ENCODE data around the gene CBX5. TPM values are rescaled to one million over a fixed set of nuclear protein-coding genes. Genes with fewer than 3 reads are reported as not detected.

The CBX5 gene
- total and polyA plus RNA-seq, 7 donors: 3.0 to 30.7 (median 18.6) TPM

DNA sequence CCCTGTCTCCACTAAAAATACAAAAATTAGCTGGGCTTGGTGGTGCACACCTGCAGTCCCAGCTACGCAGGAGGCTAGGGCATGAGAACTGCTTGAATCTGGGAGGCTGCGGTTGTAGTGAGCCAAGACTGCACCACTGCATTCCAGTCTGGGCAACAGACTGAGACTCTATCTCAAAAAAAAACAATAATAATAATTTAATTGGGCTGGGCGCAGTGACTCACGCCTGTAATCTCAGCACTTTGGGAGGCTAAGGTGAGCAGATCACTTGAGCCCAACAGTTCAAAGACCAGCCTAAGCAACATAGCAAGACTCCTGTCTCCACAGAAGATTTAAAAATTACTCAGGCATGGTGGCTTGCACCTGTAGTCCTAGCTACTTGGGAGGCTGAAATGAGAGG, 26.7 kb downstream of the CBX5 start:
- WGBS, 2 donors: 77 to 94% methylated on average over 4 of the region's 4 CpGs

DNA sequence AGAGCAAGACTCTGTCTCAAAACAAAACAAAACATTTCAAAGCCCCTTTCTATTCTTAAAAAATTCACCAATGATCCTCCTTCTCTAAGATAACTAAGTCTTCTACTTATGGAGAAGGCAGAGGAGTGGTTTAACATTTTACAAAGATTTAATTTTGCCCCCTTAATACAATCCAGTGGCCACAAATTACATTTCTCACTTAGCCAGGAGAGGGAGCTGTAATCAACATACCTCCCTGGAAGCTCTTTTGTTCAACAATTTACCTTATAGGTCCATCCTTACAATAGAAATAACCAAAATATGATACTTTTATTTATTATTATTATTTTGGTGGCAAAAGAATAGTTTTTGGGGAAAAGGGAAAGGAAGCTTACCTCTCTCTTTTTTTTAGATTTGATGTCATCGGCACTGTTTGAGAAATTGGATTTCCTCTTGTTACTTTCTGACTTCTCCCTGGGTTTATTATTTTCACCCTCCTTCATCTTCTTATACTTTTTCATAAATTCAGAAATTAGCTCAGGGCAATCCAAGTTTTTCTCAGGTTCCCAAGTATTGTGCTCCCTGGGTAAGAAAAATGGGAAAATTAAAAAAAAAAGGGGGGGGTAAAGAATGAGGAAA, 28.1 kb downstream of the CBX5 start:
- intact Hi-C loops (cut with DNase I): loop anchor here (2.0 kb wide), 1 partner anchor 109 kb away; no protein-coding TSS in a partner anchor
- H3K9me3 ChIP-seq: no peaks in the 10 kb centered on the region
- no peak overlapping the region for H3K27ac ChIP-seq
- DNase-seq: no peak
- H3K4me1 ChIP-seq: peaks cover 0 to 16% (median 4%) of the 10 kb centered on the region in 4 donors
- TF ChIP-seq, protein P1, sequence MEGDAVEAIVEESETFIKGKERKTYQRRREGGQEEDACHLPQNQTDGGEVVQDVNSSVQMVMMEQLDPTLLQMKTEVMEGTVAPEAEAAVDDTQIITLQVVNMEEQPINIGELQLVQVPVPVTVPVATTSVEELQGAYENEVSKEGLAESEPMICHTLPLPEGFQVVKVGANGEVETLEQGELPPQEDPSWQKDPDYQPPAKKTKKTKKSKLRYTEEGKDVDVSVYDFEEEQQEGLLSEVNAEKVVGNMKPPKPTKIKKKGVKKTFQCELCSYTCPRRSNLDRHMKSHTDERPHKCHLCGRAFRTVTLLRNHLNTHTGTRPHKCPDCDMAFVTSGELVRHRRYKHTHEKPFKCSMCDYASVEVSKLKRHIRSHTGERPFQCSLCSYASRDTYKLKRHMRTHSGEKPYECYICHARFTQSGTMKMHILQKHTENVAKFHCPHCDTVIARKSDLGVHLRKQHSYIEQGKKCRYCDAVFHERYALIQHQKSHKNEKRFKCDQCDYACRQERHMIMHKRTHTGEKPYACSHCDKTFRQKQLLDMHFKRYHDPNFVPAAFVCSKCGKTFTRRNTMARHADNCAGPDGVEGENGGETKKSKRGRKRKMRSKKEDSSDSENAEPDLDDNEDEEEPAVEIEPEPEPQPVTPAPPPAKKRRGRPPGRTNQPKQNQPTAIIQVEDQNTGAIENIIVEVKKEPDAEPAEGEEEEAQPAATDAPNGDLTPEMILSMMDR (IDR thresholded peaks at IDR 0.05): peak; percentile 11 to 52 (median 41)
- TF ChIP-seq EP300 (IDR thresholded peaks at IDR 0.05) (no peak), POLR2AphosphoS5 (IDR thresholded peaks at IDR 0.05) (no peak), POLR2A (IDR thresholded peaks at IDR 0.05) (no peak)
- 95 to 97% methylated on average over 1 of the region's 1 CpG for WGBS, 2 donors
- no peak overlapping the region for H3K4me3 ChIP-seq
- peaks cover 4 to 45% (median 8%) of the 10 kb centered on the region in 4 donors for H3K36me3 ChIP-seq
- H3K27me3 ChIP-seq: no peaks in the 10 kb centered on the region

More for the DNA sequence above, 26.7 kb downstream of the CBX5 start:
- Histone ChIP-seq H3K27me3 (no peaks in the 10 kb centered on the region), H3K27ac (no peak overlapping the region), H3K4me3 (no peak overlapping the region), H3K9me3 (no peaks in the 10 kb centered on the region), H3K36me3 (peaks cover 4 to 48% (median 8%) of the 10 kb centered on the region in 4 donors), H3K4me1 (peaks cover 0 to 19% (median 4%) of the 10 kb centered on the region in 4 donors)
- DNase-seq: no peak
- TF ChIP-seq EP300 (IDR thresholded peaks at IDR 0.05) (no peak), POLR2AphosphoS5 (IDR thresholded peaks at IDR 0.05) (no peak), POLR2A (IDR thresholded peaks at IDR 0.05) (no peak)
- TF ChIP-seq, protein P1 (IDR thresholded peaks at IDR 0.05): no peak
- intact Hi-C loops (cut with DNase I): no loop called here

DNA sequence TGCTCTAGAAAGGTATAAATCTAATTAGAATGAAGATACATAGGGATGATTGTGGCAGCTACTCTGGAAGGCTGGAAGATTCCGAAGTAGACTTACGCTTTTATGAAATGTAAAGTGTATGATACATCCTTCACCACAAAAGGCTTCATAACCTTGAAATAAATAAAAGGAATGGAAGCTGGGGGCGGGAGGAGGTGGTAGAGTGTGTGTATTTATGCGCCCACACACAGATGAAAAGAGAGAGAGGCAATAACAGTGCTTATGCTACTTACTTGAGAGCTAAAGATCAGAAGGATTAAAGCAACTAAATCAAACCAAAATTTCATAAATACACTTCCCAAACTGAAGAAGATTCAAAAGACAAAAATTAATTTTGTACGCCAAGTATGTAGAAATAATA, 30.4 kb downstream of the CBX5 start:
- Histone ChIP-seq H3K9me3 (no peaks in the 10 kb centered on the region), H3K27ac (peak overlapping the region in 1 of 4 donors; percentile 38), H3K4me1 (peaks cover 0 to 16% (median 4%) of the 10 kb centered on the region in 4 donors), H3K27me3 (no peaks in the 10 kb centered on the region), H3K36me3 (peaks cover 4 to 40% (median 4%) of the 10 kb centered on the region in 4 donors), H3K4me3 (no peak overlapping the region)
- TF ChIP-seq POLR2AphosphoS5 (IDR thresholded peaks at IDR 0.05) (no peak), EP300 (IDR thresholded peaks at IDR 0.05) (no peak), POLR2A (IDR thresholded peaks at IDR 0.05) (no peak)
- TF ChIP-seq, protein P1 (IDR thresholded peaks at IDR 0.05): no peak
- 87 to 97% methylated on average over 5 of the region's 5 CpGs for WGBS, 2 donors
- DNase-seq: no peak
- intact Hi-C loops (cut with DNase I): no loop called here

DNA sequence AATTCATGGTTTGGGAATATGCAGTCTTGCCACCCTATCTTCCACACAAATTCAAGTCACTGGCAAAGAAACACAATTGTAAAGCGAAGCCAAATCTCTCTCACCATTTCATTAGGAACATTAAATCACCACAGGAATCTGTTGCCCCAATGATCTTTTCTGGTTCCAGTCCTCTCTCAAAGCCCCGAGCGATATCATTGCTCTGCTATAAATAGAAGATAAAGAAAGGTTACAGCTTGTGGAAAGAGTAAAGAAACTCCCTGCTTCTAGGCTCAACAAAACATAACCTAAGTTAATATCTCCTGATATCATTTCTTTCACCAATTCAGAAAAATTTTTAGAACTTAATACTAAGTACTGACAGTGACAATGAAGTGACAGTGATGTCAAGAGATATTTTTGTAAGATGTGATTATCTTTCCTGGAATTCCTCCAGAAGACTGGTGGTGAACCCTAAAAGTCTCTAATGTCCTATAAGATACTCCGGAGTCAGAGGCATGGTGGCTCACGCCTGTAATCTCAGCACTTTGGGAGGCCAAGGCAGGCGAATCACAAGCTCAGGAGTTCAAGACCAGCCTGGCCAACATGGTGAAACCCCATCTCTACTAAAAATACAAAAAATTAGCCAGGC, 33.8 kb downstream of the CBX5 start:
- H3K27ac ChIP-seq: no peak overlapping the region
- no peaks in the 10 kb centered on the region for H3K9me3 ChIP-seq
- TF ChIP-seq POLR2A (IDR thresholded peaks at IDR 0.05) (no peak), EP300 (IDR thresholded peaks at IDR 0.05) (no peak), POLR2AphosphoS5 (IDR thresholded peaks at IDR 0.05) (no peak)
- TF ChIP-seq, protein P1 (IDR thresholded peaks at IDR 0.05): no peak
- H3K36me3 ChIP-seq: peaks cover 4 to 67% (median 16%) of the 10 kb centered on the region in 4 donors
- 95 to 96% methylated on average over 6 of the region's 6 CpGs for WGBS, 2 donors
- H3K4me1 ChIP-seq: peaks cover 0 to 16% (median 4%) of the 10 kb centered on the region in 4 donors
- no peak for DNase-seq
- no peak overlapping the region for H3K4me3 ChIP-seq
- intact Hi-C loops (cut with DNase I): no loop called here
- H3K27me3 ChIP-seq: no peaks in the 10 kb centered on the region

Measured in sigmoid colon (tissue), 7 donors.